ENCODE results near the gene GAS7.

DNA sequence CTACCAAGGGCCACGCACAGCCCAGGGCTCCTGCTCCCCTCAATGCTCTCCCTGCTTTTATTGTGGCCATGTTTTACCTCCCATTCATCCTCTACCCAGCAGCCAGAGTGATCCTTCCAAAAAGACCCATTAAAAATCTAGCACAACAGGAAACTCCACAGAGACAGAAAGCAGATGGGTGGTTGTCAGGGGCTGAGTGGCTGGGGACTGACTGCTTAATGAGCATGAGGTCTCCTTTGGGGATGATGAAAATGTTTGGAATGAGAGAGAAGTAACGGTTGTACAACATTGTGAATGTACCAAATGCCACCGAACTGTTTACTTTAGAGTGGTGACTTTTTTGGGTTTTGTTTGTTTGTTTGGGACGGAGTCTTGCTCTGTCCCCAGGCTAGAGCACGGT, 107.4 kb downstream of the GAS7 start:
- no peak for TF ChIP-seq POLR2A (IDR thresholded peaks at IDR 0.05; ENCODE audit: low read length)
- TF ChIP-seq GATA1 (IDR thresholded peaks at IDR 0.05; ENCODE audit: low read depth, low read length): no peak
